Keratinocyte (primary cell): ENCODE measurements around the gene NPFFR1.

ENCODE experiments used
- EZH2 ChIP-seq: IDR thresholded peaks from one replicate; pipeline ENCODE4 v1.6.1; 2012; ENCODE audit warnings: inconsistent platforms, mild to moderate bottlenecking, low read length, moderate library complexity
- TF ChIP-seq, protein P1 (sequence below), 3 experiments: IDR thresholded peaks in 1 of 3; conservative IDR thresholded peaks in 1 of 3; optimal IDR thresholded peaks in 1 of 3; 2 replicates in 2 of 3; 3 replicates in 1 of 3; pipeline versions ENCODE3 to v1.5.1; 2011; ENCODE audit warnings: low read length in 3 of 3, mild to moderate bottlenecking in 3 of 3, moderate library complexity in 2 of 3, control low read depth in 1 of 3, inconsistent platforms in 1 of 3; ENCODE audit not compliant: insufficient read depth in 2 of 3; ENCODE audit errors: extremely low read depth in 1 of 3

- TF ChIP-seq, protein P1, sequence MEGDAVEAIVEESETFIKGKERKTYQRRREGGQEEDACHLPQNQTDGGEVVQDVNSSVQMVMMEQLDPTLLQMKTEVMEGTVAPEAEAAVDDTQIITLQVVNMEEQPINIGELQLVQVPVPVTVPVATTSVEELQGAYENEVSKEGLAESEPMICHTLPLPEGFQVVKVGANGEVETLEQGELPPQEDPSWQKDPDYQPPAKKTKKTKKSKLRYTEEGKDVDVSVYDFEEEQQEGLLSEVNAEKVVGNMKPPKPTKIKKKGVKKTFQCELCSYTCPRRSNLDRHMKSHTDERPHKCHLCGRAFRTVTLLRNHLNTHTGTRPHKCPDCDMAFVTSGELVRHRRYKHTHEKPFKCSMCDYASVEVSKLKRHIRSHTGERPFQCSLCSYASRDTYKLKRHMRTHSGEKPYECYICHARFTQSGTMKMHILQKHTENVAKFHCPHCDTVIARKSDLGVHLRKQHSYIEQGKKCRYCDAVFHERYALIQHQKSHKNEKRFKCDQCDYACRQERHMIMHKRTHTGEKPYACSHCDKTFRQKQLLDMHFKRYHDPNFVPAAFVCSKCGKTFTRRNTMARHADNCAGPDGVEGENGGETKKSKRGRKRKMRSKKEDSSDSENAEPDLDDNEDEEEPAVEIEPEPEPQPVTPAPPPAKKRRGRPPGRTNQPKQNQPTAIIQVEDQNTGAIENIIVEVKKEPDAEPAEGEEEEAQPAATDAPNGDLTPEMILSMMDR (optimal IDR thresholded peaks at IDR 0.05 in 1 of 3, IDR thresholded peaks at IDR 0.05 in 1 of 3, conservative IDR thresholded peaks at IDR 0.05 in 1 of 3; ENCODE audit: extremely low read depth in 1 of 3, insufficient read depth in 2 of 3, low read length in 3 of 3): no peak
- TF ChIP-seq EZH2: no peak
Measured at GRCh38 chr10:70295321-70295720, 11.5 kb upstream of the NPFFR1 start.
